RWPE2 (cell line): ENCODE measurements around the gene OR52J3.
A peak's percentile ranks its signal among the peaks of the same experiment; 100 is the strongest.

ENCODE experiments used
- ATAC-seq: fragments of 200-7000 bp; cut with Tn5 transposase; 3 replicates; pipeline ENCODE4 v1.9.1; 2021; ENCODE audit warnings: low read depth
- DNase-seq: peaks from one replicate; pipeline ENCODE4 v3.0.0-alpha.2; 2020; ENCODE audit warnings: low spot score
- H3K27ac ChIP-seq: fragments of 450-650 bp; 2 replicates; pipeline ENCODE4 v1.5.1; 2017; ENCODE audit warnings: mild to moderate bottlenecking; ENCODE audit not compliant: poor library complexity, severe bottlenecking
- H3K27me3 ChIP-seq: fragments of 250-450 bp; sonication (Bioruptor Pico); 2 replicates; pipeline ENCODE4 v1.5.1; 2021; ENCODE audit warnings: mild to moderate bottlenecking, moderate library complexity; ENCODE audit not compliant: insufficient read depth, poor library complexity, severe bottlenecking
- H3K36me3 ChIP-seq: fragments of 250-450 bp; sonication (Bioruptor Pico); 2 replicates; pipeline ENCODE4 v1.5.1; 2020; ENCODE audit warnings: low read depth, mild to moderate bottlenecking, moderate library complexity
- H3K4me1 ChIP-seq: fragments of 250-450 bp; sonication (Bioruptor Pico); 2 replicates; pipeline ENCODE4 v1.5.1; 2021; ENCODE audit warnings: mild to moderate bottlenecking, moderate library complexity; ENCODE audit not compliant: insufficient read depth, poor library complexity, severe bottlenecking
- H3K4me3 ChIP-seq: fragments of 250-450 bp; sonication (Bioruptor Pico); 2 replicates; pipeline ENCODE4 v1.5.1; 2021; ENCODE audit warnings: mild to moderate bottlenecking, moderate library complexity; ENCODE audit not compliant: severe bottlenecking
- H3K9me3 ChIP-seq: fragments of 250-450 bp; sonication (Bioruptor Pico); 2 replicates; pipeline ENCODE4 v1.5.1; 2021; ENCODE audit warnings: mild to moderate bottlenecking, moderate library complexity; ENCODE audit not compliant: severe bottlenecking
- CTCF ChIP-seq: fragments of 450-650 bp; IDR thresholded peaks from one replicate; pipeline ENCODE4 v1.5.1; 2017; ENCODE audit warnings: mild to moderate bottlenecking, moderate library complexity; ENCODE audit not compliant: poor library complexity, severe bottlenecking

The OR52J3 gene

GRCh38 chr11:5046226-5046625 is at the start of gene OR52J3:
Gene OR52J3, plus strand, starts transcription at chr11:5046526. Its CDS starts 0 bp downstream, at chr11:5046526.
- Histone ChIP-seq H3K27ac (no peak within 1 kb of the TSS), H3K27me3 (no peaks in the 10 kb centered on the region), H3K4me1 (no peaks in the 10 kb centered on the region), H3K4me3 (no peak within 1 kb of the TSS), H3K9me3 (no peaks in the 10 kb centered on the region), H3K36me3 (no peaks in the 10 kb centered on the region)
- DNase-seq (no peak), ATAC-seq (no peak)
- TF ChIP-seq CTCF = no peak

- Histone ChIP-seq H3K4me1 (no peaks in the 10 kb centered on the region), H3K36me3 (no peaks in the 10 kb centered on the region), H3K9me3 (no peaks in the 10 kb centered on the region), H3K4me3 (no peak overlapping the region), H3K27me3 (no peaks in the 10 kb centered on the region), H3K27ac (no peak overlapping the region)
- ATAC-seq (peak; percentile 48; the same call in 1 of the 3 replicates), DNase-seq (no peak)
- peak; percentile 78 for TF ChIP-seq CTCF
These were observed 41.7 kb upstream of the OR52J3 start for GRCh38 chr11:5004424-5005274.

DNA sequence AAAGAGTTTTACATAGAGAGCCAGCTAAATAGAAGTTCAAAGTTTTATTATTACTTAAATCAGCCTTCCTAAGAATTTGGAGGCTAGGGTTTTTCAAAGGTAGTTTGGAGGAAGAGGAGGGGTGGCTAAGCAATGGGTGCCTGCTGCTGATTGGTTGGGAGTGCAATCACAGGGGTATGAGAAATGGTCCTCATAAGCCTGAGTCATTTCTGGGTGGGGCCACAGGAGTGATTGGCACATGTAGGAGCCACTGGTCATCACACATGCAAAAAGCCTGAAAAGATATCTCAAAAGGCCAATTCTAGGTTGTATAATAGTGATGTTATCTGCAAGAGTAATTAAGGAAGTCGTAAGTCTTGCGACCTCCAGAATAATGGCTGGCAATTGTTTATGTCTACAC is 38.8 kb upstream of the OR52J3 start:
- H3K9me3 ChIP-seq = no peaks in the 10 kb centered on the region
- no peaks in the 10 kb centered on the region for H3K36me3 ChIP-seq
- H3K4me3 ChIP-seq = no peak overlapping the region
- no peak for TF ChIP-seq CTCF
- no peaks in the 10 kb centered on the region for H3K27me3 ChIP-seq
- no peak overlapping the region for H3K27ac ChIP-seq
- H3K4me1 ChIP-seq = no peaks in the 10 kb centered on the region
- DNase-seq = no peak
- no peak for ATAC-seq

- Histone ChIP-seq H3K4me3 (no peak overlapping the region), H3K4me1 (no peaks in the 10 kb centered on the region), H3K27me3 (no peaks in the 10 kb centered on the region), H3K27ac (no peak overlapping the region), H3K36me3 (no peaks in the 10 kb centered on the region), H3K9me3 (no peaks in the 10 kb centered on the region)
- ATAC-seq (no peak), DNase-seq (no peak)
- TF ChIP-seq CTCF = no peak
These were observed 35.1 kb upstream of the OR52J3 start for GRCh38 chr11:5011254-5011653.

DNA sequence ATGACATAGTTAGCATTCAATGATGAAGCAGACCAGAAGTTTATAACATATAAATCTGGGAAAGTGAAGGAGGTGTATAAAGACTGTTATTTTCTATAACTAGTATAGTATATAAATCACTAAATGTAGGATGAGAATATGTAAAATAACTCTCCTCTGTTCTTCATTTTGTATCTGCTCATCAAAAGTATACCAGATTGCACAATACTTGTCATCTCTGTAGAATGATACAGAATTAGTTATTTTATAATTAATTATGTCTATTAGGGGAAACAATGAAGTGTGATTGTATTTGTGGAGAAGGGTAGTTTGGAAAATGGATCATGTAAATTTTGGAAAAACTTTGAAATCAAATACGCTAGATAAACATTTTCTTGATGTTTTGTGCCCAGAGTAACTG is 33.3 kb upstream of the OR52J3 start:
- Histone ChIP-seq H3K4me1 (no peaks in the 10 kb centered on the region), H3K36me3 (no peaks in the 10 kb centered on the region), H3K4me3 (no peak overlapping the region), H3K27me3 (no peaks in the 10 kb centered on the region), H3K27ac (no peak overlapping the region), H3K9me3 (no peaks in the 10 kb centered on the region)
- ATAC-seq (no peak), DNase-seq (no peak)
- no peak for TF ChIP-seq CTCF
